ENCODE results near the gene HSPA4L.

DNA sequence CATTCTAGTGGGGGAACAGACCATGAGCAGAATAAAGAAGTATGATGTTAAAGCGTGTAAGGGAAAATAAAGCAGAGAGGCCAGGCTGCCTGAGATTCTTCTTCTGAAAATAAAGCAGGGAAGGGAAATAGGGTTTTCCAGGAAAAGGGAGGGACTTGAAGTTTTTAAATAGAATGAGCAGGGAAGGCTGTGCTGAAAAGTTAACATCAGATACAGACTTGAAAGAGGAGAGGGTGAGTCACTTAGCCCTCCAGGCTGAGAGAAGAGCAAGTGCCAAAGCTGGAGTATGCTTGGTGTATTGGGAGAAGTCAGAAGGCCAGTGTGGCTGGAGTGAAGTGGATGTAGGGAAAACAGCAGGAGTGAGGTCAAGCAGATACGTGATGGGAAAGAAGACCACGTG, 88.6 kb downstream of the HSPA4L start:
- TF ChIP-seq, protein P1, sequence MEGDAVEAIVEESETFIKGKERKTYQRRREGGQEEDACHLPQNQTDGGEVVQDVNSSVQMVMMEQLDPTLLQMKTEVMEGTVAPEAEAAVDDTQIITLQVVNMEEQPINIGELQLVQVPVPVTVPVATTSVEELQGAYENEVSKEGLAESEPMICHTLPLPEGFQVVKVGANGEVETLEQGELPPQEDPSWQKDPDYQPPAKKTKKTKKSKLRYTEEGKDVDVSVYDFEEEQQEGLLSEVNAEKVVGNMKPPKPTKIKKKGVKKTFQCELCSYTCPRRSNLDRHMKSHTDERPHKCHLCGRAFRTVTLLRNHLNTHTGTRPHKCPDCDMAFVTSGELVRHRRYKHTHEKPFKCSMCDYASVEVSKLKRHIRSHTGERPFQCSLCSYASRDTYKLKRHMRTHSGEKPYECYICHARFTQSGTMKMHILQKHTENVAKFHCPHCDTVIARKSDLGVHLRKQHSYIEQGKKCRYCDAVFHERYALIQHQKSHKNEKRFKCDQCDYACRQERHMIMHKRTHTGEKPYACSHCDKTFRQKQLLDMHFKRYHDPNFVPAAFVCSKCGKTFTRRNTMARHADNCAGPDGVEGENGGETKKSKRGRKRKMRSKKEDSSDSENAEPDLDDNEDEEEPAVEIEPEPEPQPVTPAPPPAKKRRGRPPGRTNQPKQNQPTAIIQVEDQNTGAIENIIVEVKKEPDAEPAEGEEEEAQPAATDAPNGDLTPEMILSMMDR (conservative IDR thresholded peaks at IDR 0.05 in 1 of 2, IDR thresholded peaks at IDR 0.05 in 1 of 2; ENCODE audit: low read depth in 1 of 2, low read length in 2 of 2) = no peak
- no peak for TF ChIP-seq EZH2 (IDR thresholded peaks at IDR 0.05; ENCODE audit: low read length, missing control alignments)

All from fibroblast of lung (primary cell).